Stimulated activated effector memory CD8-positive, alpha-beta T cell treated with anti-CD3 and anti-CD28 coated beads, Interleukin-12 subunit alpha, Interleukin-12 subunit beta, amount 100 ng/mL, for 72 hours (primary cell): ENCODE measurements around the gene CCR5AS.
"Not testable (repeated sequence)": the region's sequence is repeated elsewhere in the genome, so short reads cannot be mapped to it uniquely, and the experiment has no call there.

Experiments used
- ATAC-seq: fragments of 150-1000 bp; cut with Tn5 transposase; 2 replicates; pipeline ENCODE4 v1.10.0; 2021
- DNase-seq, 2 donors: peaks; one replicate each; pipeline ENCODE4 v3.0.0; 2021 to 2022; ENCODE audit warnings: low spot score in 2 of 2
- H3K27ac Mint-ChIP-seq: one replicate; pipeline ENCODE4 v1.8.0; 2022; ENCODE audit warnings: mild to moderate bottlenecking, mixed read lengths
- H3K36me3 Mint-ChIP-seq: one replicate; pipeline ENCODE4 v1.8.0; 2022; ENCODE audit warnings: mild to moderate bottlenecking, mixed read lengths
- H3K4me1 Mint-ChIP-seq: one replicate; pipeline ENCODE4 v1.8.0; 2022; ENCODE audit warnings: mixed read lengths
- H3K4me3 Mint-ChIP-seq: one replicate; pipeline ENCODE4 v1.8.0; 2022; ENCODE audit warnings: mild to moderate bottlenecking, mixed read lengths
- H3K9me3 Mint-ChIP-seq: one replicate; pipeline ENCODE4 v1.8.0; 2022; ENCODE audit warnings: mixed read lengths

Gene CCR5AS

DNA sequence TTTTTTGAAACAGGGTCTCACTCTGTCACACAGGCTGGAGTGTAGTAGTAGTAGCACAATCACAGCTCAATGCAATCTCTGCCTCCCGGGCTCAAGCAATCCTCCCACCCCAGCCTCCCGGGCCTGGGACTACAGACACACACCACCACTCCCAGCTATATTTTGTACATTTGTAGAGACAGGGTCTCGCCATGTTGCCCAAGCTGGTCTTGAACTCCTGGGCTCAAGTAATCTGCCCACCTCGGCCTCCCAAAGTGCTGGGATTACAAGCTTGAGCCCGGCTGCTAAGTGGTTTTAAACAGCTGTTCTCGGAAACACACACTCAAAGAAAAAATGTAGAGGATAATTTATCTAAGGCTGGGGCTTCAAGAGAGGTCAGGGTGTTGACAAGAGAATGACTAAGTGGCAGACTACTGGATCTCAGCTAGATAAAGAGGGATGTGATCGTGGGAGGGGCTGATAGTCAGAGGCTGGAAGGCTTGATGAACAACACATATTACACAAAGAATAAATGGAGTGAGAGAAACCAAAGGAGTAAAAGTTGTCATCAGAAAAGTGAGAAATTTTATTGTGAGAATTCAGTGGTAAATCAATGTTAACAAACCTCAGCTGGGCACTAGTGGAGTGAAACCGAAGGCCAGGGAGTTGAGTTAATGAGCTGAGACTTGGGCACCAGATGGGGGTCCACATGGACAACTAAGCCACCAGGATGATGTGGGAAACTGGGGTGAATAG, 6.7 kb downstream of the CCR5AS start:
- H3K4me1 Mint-ChIP-seq, result peaks cover 17% of the 10 kb centered on the region
- peak; percentile 37 for ATAC-seq
- no peak overlapping the region for H3K27ac Mint-ChIP-seq
- H3K4me3 Mint-ChIP-seq, result no peak overlapping the region
- H3K9me3 Mint-ChIP-seq, result no peaks in the 10 kb centered on the region
- DNase-seq, result no peak
- H3K36me3 Mint-ChIP-seq, result no peaks in the 10 kb centered on the region

- Mint-ChIP-seq H3K9me3 (no peaks in the 10 kb centered on the region), H3K27ac (no peak overlapping the region), H3K36me3 (no peaks in the 10 kb centered on the region), H3K4me1 (peaks cover 23% of the 10 kb centered on the region), H3K4me3 (no peak overlapping the region)
- DNase-seq, result no peak
- ATAC-seq, result peak; percentile 51
These were observed 7.3 kb downstream of the CCR5AS start for GRCh38 chr3:46399557-46399956.

DNA sequence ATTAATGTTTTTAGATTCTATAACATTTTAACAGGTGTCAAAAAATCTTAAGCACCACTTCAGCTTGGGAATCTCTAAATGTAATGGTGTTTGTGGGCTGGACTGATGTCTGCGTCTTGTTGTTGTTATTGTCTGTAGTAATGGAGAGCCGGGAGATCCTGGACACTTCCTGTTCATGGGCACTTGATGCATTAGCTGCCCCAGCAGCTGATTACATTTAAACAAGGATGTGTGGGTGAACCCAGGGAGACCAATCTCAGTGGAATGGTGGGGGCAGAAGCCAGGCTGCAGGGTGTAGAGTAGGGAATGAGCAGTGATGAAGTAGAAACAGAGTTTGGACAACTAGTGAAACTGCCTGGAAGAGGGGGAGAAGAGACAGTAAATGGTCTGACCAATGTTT, 7.8 kb downstream of the CCR5AS start:
- Mint-ChIP-seq H3K9me3 (no peaks in the 10 kb centered on the region), H3K4me3 (no peak overlapping the region), H3K36me3 (no peaks in the 10 kb centered on the region), H3K4me1 (peaks cover 26% of the 10 kb centered on the region), H3K27ac (no peak overlapping the region)
- DNase-seq, result no peak
- no peak for ATAC-seq

GRCh38 chr3:46398186-46398955, 8.5 kb downstream of the CCR5AS start:
- Mint-ChIP-seq H3K9me3 (no peaks in the 10 kb centered on the region), H3K27ac (no peak overlapping the region), H3K4me3 (no peak overlapping the region), H3K36me3 (no peaks in the 10 kb centered on the region), H3K4me1 (peaks cover 26% of the 10 kb centered on the region)
- ATAC-seq (no peak), DNase-seq (no peak)

DNA sequence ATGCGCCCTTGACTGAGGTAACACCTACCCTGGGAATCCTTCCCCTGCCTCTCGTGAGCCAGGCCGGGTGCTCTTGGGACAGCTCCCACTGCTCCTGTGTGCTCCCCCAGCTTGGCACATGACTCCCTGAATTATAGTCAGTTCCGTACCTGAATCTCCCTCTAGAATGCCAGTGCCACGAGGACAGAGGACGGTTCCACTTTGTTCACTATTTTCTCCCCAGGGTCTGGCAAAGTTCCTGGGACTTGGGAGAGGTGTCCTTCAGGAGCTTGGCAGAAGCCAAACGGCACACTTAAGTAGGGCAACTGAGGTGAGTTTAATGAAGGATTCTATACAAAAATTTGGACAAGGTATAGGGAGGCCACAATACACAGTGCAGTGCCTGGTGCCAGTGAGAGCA, 9.8 kb downstream of the CCR5AS start:
- H3K27ac Mint-ChIP-seq, result no peak overlapping the region
- peaks cover 26% of the 10 kb centered on the region for H3K4me1 Mint-ChIP-seq
- ATAC-seq (no peak), DNase-seq (no peak)
- no peaks in the 10 kb centered on the region for H3K9me3 Mint-ChIP-seq
- no peak overlapping the region for H3K4me3 Mint-ChIP-seq
- no peaks in the 10 kb centered on the region for H3K36me3 Mint-ChIP-seq

DNA sequence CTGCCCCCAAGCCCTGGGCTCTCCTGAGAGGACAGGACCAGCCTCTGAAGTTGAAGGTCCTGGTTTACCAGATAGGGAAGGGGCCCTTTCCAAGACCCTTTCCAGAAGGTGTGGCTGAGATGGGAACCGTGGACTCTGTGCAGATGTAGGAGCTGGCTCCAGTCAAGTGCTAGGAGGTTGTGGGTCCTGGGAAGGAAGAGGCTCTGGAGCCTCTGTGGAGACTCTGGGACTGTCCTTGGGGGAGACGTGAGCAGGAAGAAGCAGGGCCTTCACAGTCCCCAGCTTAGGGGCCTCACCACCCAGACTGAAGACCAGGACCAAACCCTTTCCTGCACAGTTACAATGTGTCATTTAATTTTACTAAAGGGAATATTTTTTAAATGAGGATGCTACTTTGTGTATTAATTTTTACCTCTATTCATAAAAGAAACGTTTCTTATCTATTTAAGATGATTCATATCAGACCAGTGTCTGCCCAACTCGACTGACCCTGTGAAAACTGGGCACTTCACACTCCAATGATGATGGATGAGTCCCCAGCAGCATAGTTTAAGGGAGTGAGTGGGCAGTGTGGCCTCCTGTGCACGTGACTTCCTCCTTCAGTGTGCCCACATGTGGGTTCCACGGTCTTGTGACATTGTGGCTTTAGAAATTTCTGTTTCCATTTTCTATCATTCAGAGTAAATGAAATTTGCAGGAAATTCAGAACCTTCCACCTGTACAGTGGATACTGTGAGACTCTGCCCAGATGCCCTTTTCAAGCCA, 10.9 kb downstream of the CCR5AS start:
- ATAC-seq, result peak; percentile 65
- H3K27ac Mint-ChIP-seq, result no peak overlapping the region
- peaks cover 26% of the 10 kb centered on the region for H3K4me1 Mint-ChIP-seq
- no peaks in the 10 kb centered on the region for H3K9me3 Mint-ChIP-seq
- H3K36me3 Mint-ChIP-seq, result no peaks in the 10 kb centered on the region
- H3K4me3 Mint-ChIP-seq, result no peak overlapping the region
- no peak for DNase-seq

DNA sequence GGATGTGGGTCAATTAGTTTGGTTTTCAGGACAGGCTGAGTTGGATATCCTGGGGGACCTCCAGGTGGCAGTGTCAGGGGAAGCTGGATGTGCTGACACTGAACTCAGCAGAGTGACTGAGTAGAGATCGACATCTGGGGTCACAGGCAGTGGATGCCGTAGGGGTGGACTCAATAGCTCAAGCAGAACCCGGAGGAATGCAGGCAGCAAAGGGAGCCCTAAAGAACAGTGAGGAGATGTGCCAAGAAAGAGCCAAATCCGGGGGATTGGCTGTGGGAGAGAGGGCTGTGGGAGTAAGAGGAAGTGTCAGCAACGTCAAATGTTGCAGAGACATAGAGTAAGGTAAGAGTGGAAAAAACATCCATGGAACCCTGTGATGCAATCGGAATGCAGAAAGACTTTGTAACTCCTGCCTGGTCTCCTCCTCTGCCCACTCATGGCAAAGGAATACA, 11.6 kb downstream of the CCR5AS start:
- DNase-seq, result no peak
- peaks cover 26% of the 10 kb centered on the region for H3K4me1 Mint-ChIP-seq
- no peak overlapping the region for H3K4me3 Mint-ChIP-seq
- H3K27ac Mint-ChIP-seq, result peak overlapping the region; percentile 3
- H3K36me3 Mint-ChIP-seq, result no peaks in the 10 kb centered on the region
- no peaks in the 10 kb centered on the region for H3K9me3 Mint-ChIP-seq
- no peak for ATAC-seq

DNA sequence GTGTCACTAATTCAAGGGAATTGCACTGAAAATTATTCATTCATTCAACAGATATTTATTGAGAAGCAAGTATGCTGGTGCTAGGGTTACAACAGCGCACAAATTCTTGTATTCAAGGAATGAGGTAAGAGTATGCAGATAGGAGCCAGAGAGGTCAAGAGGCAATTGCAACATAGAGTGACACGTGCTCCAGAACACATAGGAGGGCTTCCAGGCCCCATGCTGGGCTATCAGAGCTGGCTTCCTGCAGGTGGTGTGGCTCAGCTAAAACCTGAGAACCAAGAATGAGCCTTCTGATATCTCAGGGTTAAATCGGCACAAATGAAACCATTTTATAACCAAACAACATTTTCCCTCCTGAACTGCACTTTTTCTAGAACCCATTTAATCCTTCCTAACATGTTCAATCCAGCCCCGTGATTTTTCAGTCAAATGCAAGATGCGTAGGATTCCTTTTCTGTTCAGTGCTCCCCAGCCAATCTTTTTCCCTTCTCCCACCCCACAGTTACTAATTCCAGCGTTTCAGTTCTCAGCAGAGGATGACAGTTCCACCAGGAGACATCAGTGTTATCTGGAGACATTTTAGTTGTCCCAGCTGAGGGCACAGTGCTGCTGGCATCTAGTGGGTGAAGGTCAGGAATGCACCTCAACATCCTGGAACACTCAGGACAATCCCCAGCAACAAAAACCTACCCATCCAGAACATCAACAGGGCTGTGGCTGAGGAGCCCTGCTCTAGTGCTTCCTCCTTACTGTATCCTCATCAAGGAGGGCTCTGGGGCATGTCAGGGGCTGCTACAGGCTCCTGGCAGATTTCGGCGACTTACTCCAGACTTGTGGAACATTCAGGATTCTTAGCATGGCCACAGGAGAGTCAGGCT, 13.1 kb downstream of the CCR5AS start:
- Mint-ChIP-seq H3K4me3 (no peak overlapping the region), H3K9me3 (no peaks in the 10 kb centered on the region)
- ATAC-seq, result no peak

DNA sequence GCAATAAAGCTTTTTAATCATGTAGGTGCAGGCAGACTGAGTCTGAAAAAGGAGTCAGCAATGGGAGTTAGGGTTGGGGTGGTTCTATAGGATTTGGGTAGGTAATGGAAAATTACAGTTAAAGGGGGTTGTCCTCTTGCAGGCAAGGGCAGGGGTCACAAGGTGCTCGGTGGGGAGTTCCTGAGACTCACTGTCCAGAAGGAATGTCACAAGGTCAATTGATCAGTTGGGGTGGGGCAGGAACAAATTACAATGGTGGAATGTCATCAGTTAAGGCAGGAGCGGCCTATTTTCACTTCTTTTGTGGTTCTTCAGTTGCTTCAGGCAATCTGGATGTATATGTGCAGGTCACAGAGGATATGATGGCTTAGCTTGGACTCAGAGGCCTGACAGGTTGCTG, 13.9 kb downstream of the CCR5AS start:
- Mint-ChIP-seq H3K9me3 (no peaks in the 10 kb centered on the region), H3K36me3 (no peaks in the 10 kb centered on the region), H3K4me3 (no peak overlapping the region), H3K4me1 (peaks cover 26% of the 10 kb centered on the region), H3K27ac (no peak overlapping the region)
- ATAC-seq, result no peak
- no peak for DNase-seq

More for the DNA sequence above, 13.1 kb downstream of the CCR5AS start:
- no peak overlapping the region for H3K27ac Mint-ChIP-seq
- peaks cover 26% of the 10 kb centered on the region for H3K4me1 Mint-ChIP-seq
- no peaks in the 10 kb centered on the region for H3K36me3 Mint-ChIP-seq
- no peak for DNase-seq

- peaks cover 21% of the 10 kb centered on the region for H3K4me1 Mint-ChIP-seq
- H3K36me3 Mint-ChIP-seq, H3K4me3 Mint-ChIP-seq, ATAC-seq, H3K27ac Mint-ChIP-seq, H3K9me3 Mint-ChIP-seq, DNase-seq: not testable (repeated sequence)
These were observed 15.3 kb downstream of the CCR5AS start for GRCh38 chr3:46391526-46391925.

DNA sequence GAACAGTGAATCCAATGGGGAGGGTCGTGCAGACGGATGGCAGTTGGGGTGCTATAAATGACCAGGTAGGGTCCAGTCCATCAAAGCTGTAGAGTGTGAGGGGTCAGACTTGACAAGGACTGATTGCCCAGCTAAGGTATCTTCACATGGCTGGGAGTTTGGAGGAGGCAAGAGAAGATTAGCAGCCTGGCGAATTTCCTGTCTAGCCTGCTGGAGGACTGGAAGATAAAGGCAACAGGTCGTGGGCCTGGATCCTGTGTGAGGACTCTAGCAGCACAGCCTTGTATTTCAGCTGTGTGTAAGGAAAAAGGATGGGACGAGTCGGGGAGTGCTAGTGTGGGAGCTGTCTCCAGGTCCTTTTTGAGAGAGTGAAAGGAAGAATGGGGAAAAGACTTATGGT, 17.6 kb downstream of the CCR5AS start:
- Mint-ChIP-seq H3K4me3 (no peak overlapping the region), H3K36me3 (no peaks in the 10 kb centered on the region), H3K4me1 (peaks cover 14% of the 10 kb centered on the region), H3K27ac (no peak overlapping the region), H3K9me3 (no peaks in the 10 kb centered on the region)
- ATAC-seq (no peak), DNase-seq (no peak)

GRCh38 chr3:46388847-46389246, 18.0 kb downstream of the CCR5AS start:
- H3K4me3 Mint-ChIP-seq, H3K36me3 Mint-ChIP-seq, H3K27ac Mint-ChIP-seq: not testable (repeated sequence)

GRCh38 chr3:46386205-46386604, 20.7 kb downstream of the CCR5AS start:
- no peak for DNase-seq
- Mint-ChIP-seq H3K9me3 (no peaks in the 10 kb centered on the region), H3K27ac (no peak overlapping the region), H3K4me1 (peaks cover 26% of the 10 kb centered on the region), H3K36me3 (no peaks in the 10 kb centered on the region), H3K4me3 (no peak overlapping the region)
- ATAC-seq, result peak; percentile 71

More at GRCh38 chr3:46388847-46389246, 18.0 kb downstream of the CCR5AS start:
- not testable (repeated sequence) for H3K9me3 Mint-ChIP-seq, ATAC-seq, DNase-seq
- H3K4me1 Mint-ChIP-seq, result peaks cover 16% of the 10 kb centered on the region

DNA sequence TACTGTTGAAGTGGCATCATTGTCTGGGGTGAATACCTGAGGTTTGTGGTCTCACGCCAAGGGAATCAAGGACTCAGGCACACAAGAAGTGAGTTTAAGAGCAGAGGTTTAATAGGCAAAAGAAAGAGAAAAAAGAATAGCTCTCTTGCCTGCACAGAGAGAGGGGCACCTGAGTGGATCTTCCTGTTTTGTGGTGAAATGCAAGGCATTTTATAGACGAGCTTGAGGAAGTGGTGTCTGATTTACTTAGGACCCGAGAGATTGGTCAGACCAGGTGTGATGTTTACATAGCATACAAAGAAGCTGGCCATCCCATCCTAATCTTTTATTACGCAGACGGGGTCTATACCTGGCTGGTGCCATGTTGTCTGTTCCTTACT, 22.9 kb downstream of the CCR5AS start:
- H3K9me3 Mint-ChIP-seq, result no peaks in the 10 kb centered on the region
- H3K27ac Mint-ChIP-seq, result no peak overlapping the region
- ATAC-seq, result no peak
- H3K4me1 Mint-ChIP-seq, result peaks cover 40% of the 10 kb centered on the region
- H3K36me3 Mint-ChIP-seq, result no peaks in the 10 kb centered on the region
- H3K4me3 Mint-ChIP-seq, result no peak overlapping the region
- DNase-seq, result no peak
